ENCODE data around the gene BCL2L1.
"Not testable (repeated sequence)": the region's sequence is repeated elsewhere in the genome, so short reads cannot be mapped to it uniquely, and the experiment has no call there.

Gene BCL2L1

GRCh38 chr20:31642837-31643236, 79.8 kb downstream of the BCL2L1 start:
- DNase-seq, result no peak

GRCh38 chr20:31641391-31641790, 81.3 kb downstream of the BCL2L1 start:
- DNase-seq, result no peak

- DNase-seq, result no peak
These were observed 82.4 kb downstream of the BCL2L1 start for GRCh38 chr20:31640259-31640658.

- DNase-seq, result no peak
These were observed 83.9 kb downstream of the BCL2L1 start for GRCh38 chr20:31638816-31639215.

- no peak for DNase-seq
These were observed 84.4 kb downstream of the BCL2L1 start for GRCh38 chr20:31638317-31638716.

- DNase-seq, result no peak
These were observed 85.0 kb downstream of the BCL2L1 start, which contains the start of gene COX4I2 for GRCh38 chr20:31637660-31638059. TSS of gene COX4I2 (plus strand) at chr20:31637912. CDS start at chr20:31639018, 1,106 bp downstream.

GRCh38 chr20:31633339-31633914, 89.2 kb downstream of the BCL2L1 start:
- no peak for DNase-seq

- DNase-seq, result no peak
These were observed 89.9 kb downstream of the BCL2L1 start for GRCh38 chr20:31632548-31633338.

GRCh38 chr20:31630187-31630790, 92.4 kb downstream of the BCL2L1 start:
- no peak for DNase-seq

GRCh38 chr20:31628057-31628456, 94.6 kb downstream of the BCL2L1 start:
- DNase-seq, result not testable (repeated sequence)

- DNase-seq, result not testable (repeated sequence)
These were observed 96.1 kb downstream of the BCL2L1 start for GRCh38 chr20:31626534-31626933.

GRCh38 chr20:31623123-31623505, 99.6 kb downstream of the BCL2L1 start:
- DNase-seq, result not testable (repeated sequence)

- DNase-seq, result no peak
These were observed 102.4 kb downstream of the BCL2L1 start for GRCh38 chr20:31620246-31620645.

- DNase-seq, result no peak
These were observed 105.1 kb downstream of the BCL2L1 start for GRCh38 chr20:31617432-31618104.

GRCh38 chr20:31615416-31615815, 107.3 kb downstream of the BCL2L1 start:
- no peak for DNase-seq

Measured in SHP77 (cell line).